Measurements from ENCODE around the gene ROBO1.

The ROBO1 gene

GRCh38 chr3:78988324-78988723 lies 779.5 kb downstream of the ROBO1 start:
- Histone ChIP-seq H3K4me1 (ENCODE audit: control insufficient read depth, insufficient read depth, low read length) (peaks cover 4% of the 10 kb centered on the region), H3K27me3 (ENCODE audit: control insufficient read depth, insufficient read depth, low read length) (no peaks in the 10 kb centered on the region), H3K4me2 (ENCODE audit: low read length) (no peak overlapping the region), H3K9ac (ENCODE audit: low read depth, low read length) (no peak overlapping the region), H3K4me3 (ENCODE audit: low read length) (no peak overlapping the region), H3K9me3 (replicated peaks; ENCODE audit: low read length) (no peaks in the 10 kb centered on the region), H3K36me3 (ENCODE audit: insufficient read depth, low read length) (no peaks in the 10 kb centered on the region)

GRCh38 chr3:78986416-78987101 lies 781.2 kb downstream of the ROBO1 start:
- no peak overlapping the region for H3K4me2 ChIP-seq (ENCODE audit: low read length)

GRCh38 chr3:78985981-78986380 lies 781.8 kb downstream of the ROBO1 start:
- no peak overlapping the region for H3K4me2 ChIP-seq (ENCODE audit: low read length)
- peaks cover 4% of the 10 kb centered on the region for H3K4me1 ChIP-seq (ENCODE audit: control insufficient read depth, insufficient read depth, low read length)
- H3K9me3 ChIP-seq (replicated peaks; ENCODE audit: low read length), result no peaks in the 10 kb centered on the region
- no peak overlapping the region for H3K4me3 ChIP-seq (ENCODE audit: low read length)
- H3K27me3 ChIP-seq (ENCODE audit: control insufficient read depth, insufficient read depth, low read length), result no peaks in the 10 kb centered on the region
- no peak overlapping the region for H3K9ac ChIP-seq (ENCODE audit: low read depth, low read length)
- no peaks in the 10 kb centered on the region for H3K36me3 ChIP-seq (ENCODE audit: insufficient read depth, low read length)

More at GRCh38 chr3:78986416-78987101, 781.2 kb downstream of the ROBO1 start:
- Histone ChIP-seq H3K4me1 (ENCODE audit: control insufficient read depth, insufficient read depth, low read length) (peaks cover 4% of the 10 kb centered on the region), H3K27me3 (ENCODE audit: control insufficient read depth, insufficient read depth, low read length) (no peaks in the 10 kb centered on the region), H3K9ac (ENCODE audit: low read depth, low read length) (no peak overlapping the region), H3K36me3 (ENCODE audit: insufficient read depth, low read length) (no peaks in the 10 kb centered on the region), H3K4me3 (ENCODE audit: low read length) (no peak overlapping the region), H3K9me3 (replicated peaks; ENCODE audit: low read length) (no peaks in the 10 kb centered on the region)

- no peak overlapping the region for H3K9ac ChIP-seq (ENCODE audit: low read depth, low read length)
- no peak overlapping the region for H3K4me2 ChIP-seq (ENCODE audit: low read length)
- no peak overlapping the region for H3K4me3 ChIP-seq (ENCODE audit: low read length)
- H3K4me1 ChIP-seq (ENCODE audit: control insufficient read depth, insufficient read depth, low read length), result peaks cover 6% of the 10 kb centered on the region
- H3K9me3 ChIP-seq (replicated peaks; ENCODE audit: low read length), result no peaks in the 10 kb centered on the region
- H3K36me3 ChIP-seq (ENCODE audit: insufficient read depth, low read length), result no peaks in the 10 kb centered on the region
- H3K27me3 ChIP-seq (ENCODE audit: control insufficient read depth, insufficient read depth, low read length), result no peaks in the 10 kb centered on the region
Observed at GRCh38 chr3:78979028-78979427, 788.8 kb downstream of the ROBO1 start.

GRCh38 chr3:78978037-78978436 lies 789.8 kb downstream of the ROBO1 start:
- H3K9me3 ChIP-seq (replicated peaks; ENCODE audit: low read length), result no peaks in the 10 kb centered on the region
- no peak overlapping the region for H3K4me3 ChIP-seq (ENCODE audit: low read length)
- no peaks in the 10 kb centered on the region for H3K27me3 ChIP-seq (ENCODE audit: control insufficient read depth, insufficient read depth, low read length)
- H3K9ac ChIP-seq (ENCODE audit: low read depth, low read length), result no peak overlapping the region
- no peaks in the 10 kb centered on the region for H3K36me3 ChIP-seq (ENCODE audit: insufficient read depth, low read length)
- H3K4me2 ChIP-seq (ENCODE audit: low read length), result no peak overlapping the region
- H3K4me1 ChIP-seq (ENCODE audit: control insufficient read depth, insufficient read depth, low read length), result peaks cover 12% of the 10 kb centered on the region

- H3K4me2 ChIP-seq (ENCODE audit: low read length), result no peak overlapping the region
- H3K4me3 ChIP-seq (ENCODE audit: low read length), result no peak overlapping the region
- no peaks in the 10 kb centered on the region for H3K27me3 ChIP-seq (ENCODE audit: control insufficient read depth, insufficient read depth, low read length)
- H3K9ac ChIP-seq (ENCODE audit: low read depth, low read length), result peak overlapping the region; percentile 10
- H3K4me1 ChIP-seq (ENCODE audit: control insufficient read depth, insufficient read depth, low read length), result peaks cover 15% of the 10 kb centered on the region
- no peaks in the 10 kb centered on the region for H3K9me3 ChIP-seq (replicated peaks; ENCODE audit: low read length)
- H3K36me3 ChIP-seq (ENCODE audit: insufficient read depth, low read length), result no peaks in the 10 kb centered on the region
Observed at GRCh38 chr3:78977073-78977472, 790.7 kb downstream of the ROBO1 start.

GRCh38 chr3:78976200-78976599 lies 791.6 kb downstream of the ROBO1 start:
- Histone ChIP-seq H3K4me1 (ENCODE audit: control insufficient read depth, insufficient read depth, low read length) (peaks cover 15% of the 10 kb centered on the region), H3K9ac (ENCODE audit: low read depth, low read length) (no peak overlapping the region), H3K36me3 (ENCODE audit: insufficient read depth, low read length) (no peaks in the 10 kb centered on the region), H3K9me3 (replicated peaks; ENCODE audit: low read length) (no peaks in the 10 kb centered on the region), H3K27me3 (ENCODE audit: control insufficient read depth, insufficient read depth, low read length) (no peaks in the 10 kb centered on the region), H3K4me3 (ENCODE audit: low read length) (no peak overlapping the region), H3K4me2 (ENCODE audit: low read length) (no peak overlapping the region)

GRCh38 chr3:78974181-78974790 lies 793.5 kb downstream of the ROBO1 start:
- Histone ChIP-seq H3K4me1 (ENCODE audit: control insufficient read depth, insufficient read depth, low read length) (peaks cover 16% of the 10 kb centered on the region), H3K9ac (ENCODE audit: low read depth, low read length) (peak overlapping the region; percentile 31), H3K9me3 (replicated peaks; ENCODE audit: low read length) (no peaks in the 10 kb centered on the region), H3K36me3 (ENCODE audit: insufficient read depth, low read length) (no peaks in the 10 kb centered on the region), H3K27me3 (ENCODE audit: control insufficient read depth, insufficient read depth, low read length) (no peaks in the 10 kb centered on the region), H3K4me3 (ENCODE audit: low read length) (peak overlapping the region; percentile 28), H3K4me2 (ENCODE audit: low read length) (peak overlapping the region; percentile 73)

GRCh38 chr3:78972617-78973301 lies 795.0 kb downstream of the ROBO1 start:
- Histone ChIP-seq H3K36me3 (ENCODE audit: insufficient read depth, low read length) (no peaks in the 10 kb centered on the region), H3K4me3 (ENCODE audit: low read length) (no peak overlapping the region), H3K27me3 (ENCODE audit: control insufficient read depth, insufficient read depth, low read length) (no peaks in the 10 kb centered on the region), H3K9ac (ENCODE audit: low read depth, low read length) (no peak overlapping the region), H3K4me2 (ENCODE audit: low read length) (no peak overlapping the region), H3K9me3 (replicated peaks; ENCODE audit: low read length) (no peaks in the 10 kb centered on the region), H3K4me1 (ENCODE audit: control insufficient read depth, insufficient read depth, low read length) (peaks cover 19% of the 10 kb centered on the region)

GRCh38 chr3:78970656-78971055 lies 797.1 kb downstream of the ROBO1 start:
- Histone ChIP-seq H3K9me3 (replicated peaks; ENCODE audit: low read length) (no peaks in the 10 kb centered on the region), H3K36me3 (ENCODE audit: insufficient read depth, low read length) (no peaks in the 10 kb centered on the region), H3K9ac (ENCODE audit: low read depth, low read length) (no peak overlapping the region), H3K27me3 (ENCODE audit: control insufficient read depth, insufficient read depth, low read length) (no peaks in the 10 kb centered on the region), H3K4me1 (ENCODE audit: control insufficient read depth, insufficient read depth, low read length) (peaks cover 12% of the 10 kb centered on the region), H3K4me2 (ENCODE audit: low read length) (no peak overlapping the region), H3K4me3 (ENCODE audit: low read length) (no peak overlapping the region)

- H3K36me3 ChIP-seq (ENCODE audit: insufficient read depth, low read length), result no peaks in the 10 kb centered on the region
- H3K4me1 ChIP-seq (ENCODE audit: control insufficient read depth, insufficient read depth, low read length), result peaks cover 12% of the 10 kb centered on the region
- H3K4me2 ChIP-seq (ENCODE audit: low read length), result no peak overlapping the region
- H3K27me3 ChIP-seq (ENCODE audit: control insufficient read depth, insufficient read depth, low read length), result no peaks in the 10 kb centered on the region
- no peak overlapping the region for H3K4me3 ChIP-seq (ENCODE audit: low read length)
- H3K9ac ChIP-seq (ENCODE audit: low read depth, low read length), result no peak overlapping the region
- H3K9me3 ChIP-seq (replicated peaks; ENCODE audit: low read length), result no peaks in the 10 kb centered on the region
Observed at GRCh38 chr3:78969483-78969882, 798.3 kb downstream of the ROBO1 start.
